SU-DHL-6 (cell line): ENCODE data around the gene MUC5AC.

Experiments
- EZH2phosphoT487 ChIP-seq: fragments of 200-600 bp; sonication (generic), shearing (Covaris generic); conservative IDR thresholded peaks from 2 replicates; pipeline ENCODE4 v1.6.1; 2018; ENCODE audit warnings: mild to moderate bottlenecking, antibody characterized with exemption, low read length, moderate library complexity, mixed read lengths
- TF ChIP-seq, protein P1 (sequence below): fragments of 200-600 bp; sonication (generic); IDR thresholded peaks from one replicate; pipeline ENCODE4 v1.5.1; 2017; ENCODE audit warnings: antibody characterized with exemption, mild to moderate bottlenecking, low read length, moderate library complexity; ENCODE audit not compliant: insufficient read depth, poor library complexity, severe bottlenecking

DNA sequence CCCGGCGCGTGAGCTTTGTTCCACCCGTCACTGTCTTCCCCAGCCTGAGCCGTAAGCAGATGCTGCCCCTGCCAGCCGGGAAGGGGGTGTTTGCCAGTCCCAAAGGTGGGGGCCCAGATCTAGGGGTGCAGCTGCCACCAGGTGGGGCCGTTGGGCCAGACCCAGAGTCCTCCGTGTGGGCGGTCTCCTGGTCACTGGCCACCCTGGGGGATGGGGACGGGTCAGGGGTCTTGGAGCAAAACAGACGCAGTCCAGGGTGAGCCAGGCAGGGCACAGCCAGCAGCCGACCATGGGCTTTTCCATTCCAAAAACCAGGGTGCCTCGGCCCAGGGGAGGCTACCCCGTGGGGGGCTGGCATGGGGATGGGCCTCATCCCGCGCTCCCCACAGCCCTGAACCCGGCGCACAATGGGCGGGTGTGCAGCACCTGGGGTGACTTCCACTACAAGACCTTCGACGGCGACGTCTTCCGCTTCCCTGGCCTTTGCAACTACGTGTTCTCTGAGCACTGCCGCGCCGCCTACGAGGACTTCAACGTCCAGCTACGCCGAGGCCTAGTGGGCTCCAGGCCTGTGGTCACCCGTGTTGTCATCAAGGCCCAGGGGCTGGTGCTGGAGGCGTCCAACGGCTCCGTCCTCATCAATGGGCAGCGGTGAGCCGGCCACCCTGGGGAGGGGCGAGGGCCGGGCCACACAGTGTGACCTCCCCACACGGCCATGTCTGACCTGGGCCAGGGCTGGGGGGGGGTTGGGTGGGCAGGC lies 68.7 kb downstream of the MUC5AC start:
- TF ChIP-seq, protein P1, sequence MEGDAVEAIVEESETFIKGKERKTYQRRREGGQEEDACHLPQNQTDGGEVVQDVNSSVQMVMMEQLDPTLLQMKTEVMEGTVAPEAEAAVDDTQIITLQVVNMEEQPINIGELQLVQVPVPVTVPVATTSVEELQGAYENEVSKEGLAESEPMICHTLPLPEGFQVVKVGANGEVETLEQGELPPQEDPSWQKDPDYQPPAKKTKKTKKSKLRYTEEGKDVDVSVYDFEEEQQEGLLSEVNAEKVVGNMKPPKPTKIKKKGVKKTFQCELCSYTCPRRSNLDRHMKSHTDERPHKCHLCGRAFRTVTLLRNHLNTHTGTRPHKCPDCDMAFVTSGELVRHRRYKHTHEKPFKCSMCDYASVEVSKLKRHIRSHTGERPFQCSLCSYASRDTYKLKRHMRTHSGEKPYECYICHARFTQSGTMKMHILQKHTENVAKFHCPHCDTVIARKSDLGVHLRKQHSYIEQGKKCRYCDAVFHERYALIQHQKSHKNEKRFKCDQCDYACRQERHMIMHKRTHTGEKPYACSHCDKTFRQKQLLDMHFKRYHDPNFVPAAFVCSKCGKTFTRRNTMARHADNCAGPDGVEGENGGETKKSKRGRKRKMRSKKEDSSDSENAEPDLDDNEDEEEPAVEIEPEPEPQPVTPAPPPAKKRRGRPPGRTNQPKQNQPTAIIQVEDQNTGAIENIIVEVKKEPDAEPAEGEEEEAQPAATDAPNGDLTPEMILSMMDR, result no peak
- no peak for TF ChIP-seq EZH2phosphoT487
